Frontal cortex (tissue), 4 donors: ENCODE data around the gene TGFBR2. TPM values are rescaled to one million over a fixed set of nuclear protein-coding genes. Genes with fewer than 3 reads are reported as not detected.

Experiments
- DNase-seq, 2 donors: peaks; one replicate each; pipeline ENCODE4 v3.0.0; 2012; ENCODE audit warnings: low spot score in 2 of 2
- FAIRE-seq: peaks from 2 replicates; lab custom pipeline; 2012; peaks lifted over from hg19 to GRCh38; lab: Jason Lieb, UNC
- total RNA-seq: library from RNA; depleted of rRNA; stranded (reverse); fragments of >200 nt; gene quantifications from one replicate; pipeline ENCODE4 v1.2.3, GENCODE V29; 2014
- donor health status: control.
- donor health status: control.
- donor health status: control.

Gene TGFBR2
- total RNA-seq, result 4.5 TPM

GRCh38 chr3:30606301-30607031 is at the start of gene TGFBR2:
Gene TGFBR2 (plus strand): TSS chr3:30606601. CDS start chr3:30606884, 283 bp downstream.
- FAIRE-seq (no peak), DNase-seq (peak; percentile 69 to 79)

DNA sequence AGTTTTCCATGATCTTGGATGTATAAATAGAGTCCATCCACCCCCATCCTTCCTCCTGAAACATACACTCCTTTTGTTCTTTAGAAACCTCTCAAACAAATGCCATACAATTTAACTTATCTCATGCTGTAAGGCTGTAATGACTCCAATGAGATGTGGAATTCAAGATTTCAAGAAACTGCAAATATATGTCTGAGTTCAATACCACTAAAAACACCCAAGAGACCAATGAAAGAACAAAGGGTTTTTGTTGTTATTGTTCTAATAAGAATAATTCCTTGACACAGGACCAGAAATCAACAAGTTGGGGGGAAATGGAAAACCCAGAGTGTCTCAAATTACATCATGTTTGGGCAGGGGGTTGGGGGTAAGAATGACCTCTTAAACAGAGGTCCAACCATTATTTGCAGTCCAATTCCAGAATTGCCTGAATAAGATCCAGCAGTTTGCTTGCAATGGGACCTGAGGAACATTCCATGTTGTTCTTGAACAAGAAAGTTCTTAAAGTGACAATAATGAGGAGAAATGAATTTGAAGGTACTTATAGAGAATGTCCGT is 48.6 kb upstream of the TGFBR2 start:
- DNase-seq (no peak), FAIRE-seq (no peak)

DNA sequence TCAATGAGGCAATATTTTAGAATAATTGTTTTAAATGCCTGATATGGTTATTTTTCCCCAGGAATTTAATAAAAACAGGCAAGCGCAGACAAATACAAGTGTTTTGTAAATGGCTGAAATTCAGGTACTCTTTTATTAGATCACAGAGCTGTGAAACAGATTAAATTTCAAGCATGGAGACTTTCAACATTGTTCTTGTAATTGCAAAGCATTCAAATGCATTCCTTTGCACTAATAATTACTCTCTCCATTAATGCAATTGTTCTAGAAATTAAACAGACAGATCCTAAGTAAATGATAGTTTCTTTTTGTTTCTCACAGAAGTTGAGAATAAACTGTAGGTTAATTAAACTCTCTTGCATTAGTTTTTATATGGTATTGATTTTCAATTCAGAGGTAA is 42.4 kb upstream of the TGFBR2 start:
- DNase-seq (no peak), FAIRE-seq (no peak)

DNA sequence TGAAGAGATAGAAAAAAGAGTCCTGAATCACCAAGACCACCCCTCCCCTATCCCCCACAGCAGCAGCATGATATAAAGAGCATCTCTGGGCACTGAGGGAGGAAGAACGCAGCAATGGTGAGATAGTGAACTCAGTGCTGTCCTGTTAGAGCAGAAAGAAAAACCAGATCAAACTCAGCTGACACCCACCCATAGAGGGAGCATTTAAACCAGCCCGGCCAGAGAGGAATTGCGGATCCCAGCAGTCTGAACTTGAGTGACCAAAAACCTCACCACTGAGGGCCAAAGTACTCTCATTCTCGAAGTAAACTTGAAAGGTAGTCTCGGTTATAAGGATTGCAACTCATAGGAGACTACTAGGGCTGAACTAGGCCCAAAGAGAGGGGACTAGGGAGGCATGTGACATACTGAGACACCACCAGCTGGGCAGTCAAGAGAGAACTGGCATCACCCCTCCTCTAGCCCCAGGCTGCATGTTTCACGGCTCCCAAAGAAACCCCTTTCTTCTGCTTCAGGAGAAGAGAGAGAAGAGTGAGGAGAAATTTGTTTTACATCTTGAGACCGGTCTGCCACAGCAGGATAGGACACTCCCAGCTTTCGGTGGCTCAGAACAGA is 39.2 kb upstream of the TGFBR2 start:
- FAIRE-seq, result no peak
- DNase-seq, result no peak

- no peak for DNase-seq
- FAIRE-seq, result no peak
These were observed 29.5 kb upstream of the TGFBR2 start for GRCh38 chr3:30576946-30577345.

DNA sequence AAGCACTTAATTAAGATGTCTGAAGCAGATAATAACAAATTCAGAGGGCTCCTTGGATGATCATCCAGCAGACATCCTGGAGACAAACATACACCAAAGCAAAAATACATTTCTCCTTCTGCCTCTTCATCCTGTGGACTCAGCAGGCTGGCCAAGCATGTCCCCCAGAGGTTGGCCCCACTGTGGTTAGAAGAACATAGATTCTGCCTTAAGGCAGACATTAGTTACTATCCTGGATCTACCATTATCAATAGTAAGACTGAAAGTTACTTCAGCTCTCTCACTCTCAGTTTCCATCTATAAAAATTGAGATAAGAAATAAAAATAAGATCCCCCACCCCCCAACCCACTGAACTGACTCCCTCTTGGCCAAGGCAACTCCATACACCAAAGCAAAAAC is 28.6 kb upstream of the TGFBR2 start:
- FAIRE-seq (no peak), DNase-seq (no peak)

DNA sequence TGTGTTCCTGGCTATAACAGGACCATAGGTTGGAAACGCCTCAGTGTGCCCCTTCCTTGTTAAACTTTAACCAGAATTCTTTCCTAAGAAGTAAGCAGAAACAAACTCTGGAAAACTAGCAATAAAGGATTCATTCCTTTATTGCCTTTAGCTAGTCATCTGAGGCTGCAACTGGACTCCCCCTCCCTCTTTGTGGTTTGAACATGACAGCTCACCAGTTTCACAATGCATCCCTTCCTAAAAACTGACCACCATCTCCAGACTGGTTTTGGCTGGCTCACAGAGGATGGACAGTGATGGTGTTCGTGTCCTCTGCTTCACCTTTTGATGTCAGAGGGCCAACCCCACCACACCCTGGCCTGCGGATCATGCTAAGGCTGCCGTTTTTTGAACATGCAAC is 27.9 kb upstream of the TGFBR2 start:
- FAIRE-seq, result no peak

GRCh38 chr3:30578986-30579579 is 27.3 kb upstream of the TGFBR2 start:
- DNase-seq (no peak), FAIRE-seq (no peak)

More for the DNA sequence above, 27.9 kb upstream of the TGFBR2 start:
- DNase-seq, result no peak

GRCh38 chr3:30581067-30581585 is 25.3 kb upstream of the TGFBR2 start:
- no peak for FAIRE-seq
- no peak for DNase-seq

DNA sequence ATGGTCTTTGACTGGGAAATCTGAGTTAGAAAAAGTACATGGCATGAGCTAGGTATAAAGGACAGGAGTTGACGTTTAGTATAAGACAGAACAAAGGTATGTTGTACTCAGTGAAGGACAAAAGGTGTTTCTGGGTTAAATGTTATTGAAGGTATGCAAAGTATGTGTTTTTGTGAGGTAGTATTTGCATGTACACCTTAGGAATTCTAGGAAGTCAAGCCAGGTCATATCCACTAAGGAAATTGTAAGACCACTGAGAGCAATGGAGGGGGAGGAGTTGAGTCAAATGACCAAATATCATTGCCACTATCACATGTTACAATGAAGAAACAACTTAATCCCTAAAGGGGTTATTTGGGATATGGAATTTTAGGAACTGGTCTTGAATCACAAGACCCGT is 24.4 kb upstream of the TGFBR2 start:
- DNase-seq (no peak), FAIRE-seq (no peak)

DNA sequence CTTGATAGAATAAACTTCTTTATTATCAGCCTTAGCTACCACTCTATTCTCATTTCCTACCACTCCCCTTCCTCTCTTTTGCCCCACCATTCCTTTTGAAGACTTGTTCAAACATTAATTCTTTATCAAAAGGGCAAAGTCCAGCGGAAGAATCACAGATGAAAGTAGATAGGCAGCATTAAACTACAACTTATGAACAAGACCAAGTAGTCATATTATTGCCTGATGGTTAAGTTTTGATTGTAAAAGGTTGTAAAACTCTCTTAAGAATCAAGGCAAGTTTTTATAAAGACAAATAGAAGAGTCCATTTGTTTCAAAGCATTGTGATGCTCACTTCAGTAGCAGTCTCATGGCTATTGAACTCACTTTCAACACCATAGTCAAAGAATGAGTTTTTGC is 22.4 kb upstream of the TGFBR2 start:
- FAIRE-seq, result no peak
- no peak for DNase-seq

GRCh38 chr3:30585654-30586053 is 20.7 kb upstream of the TGFBR2 start:
- no peak for FAIRE-seq
- DNase-seq, result no peak

- DNase-seq, result no peak
- FAIRE-seq, result no peak
These were observed 20.1 kb upstream of the TGFBR2 start for GRCh38 chr3:30586096-30586805.

DNA sequence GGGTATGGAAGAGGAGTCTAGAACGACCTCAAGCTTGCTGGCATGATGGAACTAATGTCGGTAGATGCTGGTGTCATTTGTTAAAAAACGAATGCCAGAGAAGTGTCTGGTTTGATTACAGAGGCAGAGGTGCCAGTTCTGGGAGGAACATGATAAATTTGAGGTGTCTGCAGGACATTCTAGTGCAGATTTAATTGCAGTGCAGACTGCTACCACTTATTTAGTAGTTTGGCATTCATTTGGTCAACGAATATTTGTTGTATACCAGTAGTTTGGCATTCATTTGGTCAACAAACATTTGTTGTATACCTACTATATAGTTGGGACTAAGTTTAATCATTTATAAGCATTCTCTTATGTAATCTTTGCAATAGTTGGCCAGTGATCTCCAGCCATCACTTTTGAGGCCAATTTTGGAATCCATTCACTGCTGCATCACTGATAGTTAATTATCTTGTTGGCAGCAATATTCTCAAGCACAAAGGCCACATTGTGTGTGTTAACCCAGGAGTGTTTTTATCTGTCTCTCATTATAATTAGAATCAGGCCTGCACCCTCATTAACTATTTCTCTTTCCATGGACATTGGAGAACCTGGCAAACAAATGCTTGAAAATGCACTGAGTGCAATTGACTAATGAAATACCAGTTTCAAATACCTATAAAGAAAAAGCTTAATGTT is 19.5 kb upstream of the TGFBR2 start:
- DNase-seq (no peak), FAIRE-seq (no peak)

- FAIRE-seq (no peak), DNase-seq (no peak)
These were observed 18.5 kb upstream of the TGFBR2 start for GRCh38 chr3:30587904-30588303.

DNA sequence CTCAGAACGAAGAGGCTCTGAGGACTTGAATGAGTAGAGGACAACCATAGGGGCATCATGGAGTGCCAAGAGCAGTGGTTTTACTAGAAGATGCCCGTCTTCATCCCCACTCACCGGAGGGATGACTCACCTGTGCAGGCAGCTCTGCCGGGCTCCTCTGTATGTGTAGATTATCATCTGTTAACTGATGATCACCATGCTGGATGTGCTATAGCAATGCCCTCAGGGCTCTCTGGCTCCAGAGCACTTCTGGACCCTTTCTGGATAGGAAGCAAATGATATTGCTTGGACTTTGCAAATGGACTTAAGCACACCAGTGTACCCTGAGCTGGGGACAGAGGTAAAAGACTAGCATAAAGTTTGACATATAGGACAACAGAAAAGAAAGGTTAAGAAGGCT is 10.2 kb upstream of the TGFBR2 start:
- DNase-seq (no peak), FAIRE-seq (no peak)

DNA sequence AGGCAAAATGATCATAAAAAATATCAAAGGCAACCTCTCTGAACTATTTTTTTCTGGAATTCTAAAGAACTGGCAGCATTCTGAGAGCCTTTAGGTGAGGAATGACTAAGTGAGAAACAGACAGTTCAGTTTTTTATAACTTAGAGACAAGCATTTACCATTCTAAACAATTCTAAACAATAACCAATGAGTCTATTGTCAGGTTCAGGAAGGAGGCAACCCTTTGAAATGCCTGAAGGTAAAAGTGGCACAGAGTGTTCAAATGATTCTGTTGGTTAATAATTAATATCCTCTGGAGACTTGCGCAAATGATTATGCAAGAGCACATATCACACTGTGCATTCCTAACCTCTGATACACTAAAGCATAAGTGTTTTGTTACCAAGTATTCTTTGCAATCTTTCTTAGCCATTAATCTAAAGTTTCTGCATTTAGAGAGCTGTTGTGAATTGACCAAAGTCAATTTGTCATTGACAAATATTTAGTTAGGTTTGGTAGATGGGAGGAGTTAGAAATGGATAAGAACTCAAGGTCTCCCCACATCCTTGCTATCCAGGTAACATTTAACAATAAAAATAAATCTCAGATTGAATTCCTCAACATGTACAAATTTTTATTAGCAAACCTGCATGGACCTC is 9.2 kb upstream of the TGFBR2 start:
- DNase-seq (no peak), FAIRE-seq (no peak)

DNA sequence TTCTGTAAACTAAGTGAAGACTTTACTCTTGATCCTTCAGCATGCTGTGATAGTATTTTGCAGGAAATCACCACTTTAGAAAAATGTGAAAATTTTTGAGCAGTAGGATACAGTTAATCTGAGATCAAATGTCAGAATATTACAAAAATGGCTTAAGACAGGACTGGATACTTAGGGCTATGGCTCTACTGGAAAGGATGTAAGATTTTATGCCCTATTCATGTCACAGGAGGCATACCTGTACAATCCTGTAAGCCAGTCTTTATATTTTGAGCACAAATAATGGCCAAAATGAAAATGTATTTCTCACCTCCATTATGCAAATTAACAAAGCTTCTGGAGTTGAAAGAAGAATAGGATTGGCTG is 8.6 kb upstream of the TGFBR2 start:
- no peak for FAIRE-seq
- no peak for DNase-seq
